GM18858 (cell line): ENCODE results near the gene IRF2.

Experiments
- ATAC-seq: cut with Tn5 transposase; IDR thresholded peaks from one replicate; pipeline ENCODE4 v1.9.1; 2021; ENCODE audit not compliant: unreplicated experiment

Gene IRF2

DNA sequence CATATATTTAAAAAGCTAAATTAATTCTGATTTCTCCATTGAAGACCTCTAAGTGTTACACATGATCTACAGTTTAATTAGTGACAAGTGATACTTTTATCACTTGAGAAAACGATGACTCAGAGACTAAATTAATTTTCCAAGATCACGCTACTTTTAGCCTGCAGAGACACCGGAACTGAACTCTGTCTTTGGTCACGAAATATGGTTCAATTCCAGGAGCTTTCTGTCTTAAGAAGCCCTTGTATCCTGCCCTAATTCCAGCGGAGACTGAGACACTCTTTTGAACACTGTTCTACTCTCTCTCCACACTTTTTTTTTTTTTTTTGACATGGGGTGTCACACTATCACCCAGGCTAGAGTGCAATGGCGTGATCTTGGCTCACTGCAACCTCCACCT lies 63.6 kb downstream of the IRF2 start:
- no peak for ATAC-seq

- ATAC-seq: no peak
Observed at GRCh38 chr4:184409911-184410692, 64.2 kb downstream of the IRF2 start.

- no peak for ATAC-seq
Observed at GRCh38 chr4:184409502-184409901, 64.8 kb downstream of the IRF2 start.

GRCh38 chr4:184408684-184409081 lies 65.7 kb downstream of the IRF2 start:
- ATAC-seq: no peak

GRCh38 chr4:184408021-184408683 lies 66.2 kb downstream of the IRF2 start:
- ATAC-seq: no peak

DNA sequence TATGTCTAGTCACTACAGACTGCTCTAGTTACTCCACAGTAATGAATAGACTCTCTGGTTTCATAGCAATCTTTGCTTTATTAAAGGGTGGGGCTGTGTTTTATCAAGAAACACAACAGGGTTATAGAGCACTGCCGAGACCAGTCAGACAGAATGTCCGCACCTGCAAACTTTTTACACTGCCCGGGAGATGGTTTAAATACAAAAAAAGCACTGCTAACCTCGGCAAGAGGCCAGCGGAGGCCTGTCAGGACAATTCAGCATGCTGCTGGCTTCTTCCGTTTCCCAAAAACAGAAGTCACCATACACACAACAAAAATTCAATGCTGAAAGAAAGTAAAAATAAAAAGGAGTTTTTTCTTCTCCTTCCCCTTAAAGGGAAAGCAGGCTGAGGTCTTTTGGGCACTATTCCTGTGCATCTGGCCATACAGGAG lies 67.4 kb downstream of the IRF2 start:
- no peak for ATAC-seq

- ATAC-seq: no peak
Observed at GRCh38 chr4:184404047-184404446, 70.3 kb downstream of the IRF2 start.

DNA sequence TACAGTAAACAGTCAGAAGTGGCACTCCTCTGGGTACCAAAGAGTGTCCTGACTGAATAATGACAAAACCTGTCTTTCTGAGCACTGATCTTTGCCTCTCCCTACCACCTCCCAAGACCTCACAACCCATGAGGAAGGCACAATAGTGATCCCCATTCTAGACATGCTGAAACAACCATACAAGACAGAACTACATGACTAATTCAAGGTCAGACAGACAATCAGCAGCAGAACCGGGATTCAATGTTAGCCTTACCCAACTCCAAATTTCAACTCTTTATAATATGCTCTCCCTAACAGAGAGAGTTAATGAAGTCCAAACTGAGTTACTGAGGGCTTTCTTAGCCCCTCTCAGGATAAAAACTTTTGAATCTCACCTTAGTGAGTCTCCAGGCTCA lies 71.0 kb downstream of the IRF2 start:
- no peak for ATAC-seq

GRCh38 chr4:184402740-184403383 lies 71.5 kb downstream of the IRF2 start:
- ATAC-seq: no peak

GRCh38 chr4:184402239-184402638 lies 72.1 kb downstream of the IRF2 start:
- ATAC-seq: no peak

GRCh38 chr4:184401397-184402171 lies 72.8 kb downstream of the IRF2 start:
- ATAC-seq: no peak

GRCh38 chr4:184400891-184401290 lies 73.5 kb downstream of the IRF2 start:
- ATAC-seq: no peak

DNA sequence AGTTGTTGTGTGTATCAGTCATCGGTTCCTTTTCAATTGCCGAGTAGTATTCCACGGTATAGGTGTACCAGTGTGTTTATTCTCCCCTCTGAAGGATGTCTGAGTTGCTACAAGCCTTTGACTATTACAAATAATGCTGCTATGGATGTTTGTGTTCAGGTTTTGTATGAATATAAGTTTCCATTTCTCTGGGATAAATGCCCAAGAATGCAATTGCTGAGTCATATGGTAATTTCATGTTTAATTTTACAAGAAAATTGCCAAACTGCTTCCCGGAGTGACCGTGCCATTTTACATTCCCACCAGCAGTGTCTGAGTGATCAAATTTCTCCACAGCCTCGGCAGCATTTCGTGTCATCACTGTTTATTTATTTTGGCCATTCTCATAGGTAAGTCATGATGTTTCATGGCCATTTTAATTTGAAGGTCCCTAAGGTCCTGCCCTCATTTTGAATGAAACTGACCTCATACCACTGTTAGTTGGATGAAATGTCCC lies 73.9 kb downstream of the IRF2 start:
- ATAC-seq: no peak

GRCh38 chr4:184399512-184399908 lies 74.8 kb downstream of the IRF2 start:
- ATAC-seq: no peak

GRCh38 chr4:184398741-184399511 lies 75.4 kb downstream of the IRF2 start:
- ATAC-seq: no peak

DNA sequence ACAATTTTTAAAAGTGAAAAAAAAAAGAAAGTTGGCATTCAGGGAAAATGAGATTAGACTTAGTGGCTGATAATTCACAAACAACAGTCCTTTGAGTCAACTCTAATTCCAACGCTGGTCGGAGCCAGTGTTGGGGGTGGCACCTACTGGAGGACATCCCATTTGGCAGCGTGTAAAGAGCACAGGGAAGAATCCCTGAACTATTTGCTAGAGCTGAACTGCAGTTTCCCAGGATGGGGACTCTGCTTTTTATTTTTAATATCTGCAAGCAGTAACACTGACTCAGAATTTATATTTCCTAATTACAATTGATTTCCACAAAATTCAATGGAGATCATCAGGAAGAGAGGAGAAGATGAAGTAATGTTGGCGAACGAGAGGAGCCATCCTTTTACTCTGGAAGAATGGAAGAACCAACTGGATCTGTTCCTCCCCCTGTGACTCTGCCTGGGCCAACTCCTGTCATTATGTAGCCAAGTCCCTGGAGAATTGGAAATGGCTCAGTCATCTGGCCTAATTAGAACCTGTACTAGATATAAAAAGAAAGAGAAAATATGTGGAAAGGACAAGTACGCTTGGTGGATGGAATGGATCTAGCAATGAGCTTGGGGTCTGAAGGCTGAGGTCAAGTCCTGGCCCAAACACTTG lies 76.7 kb downstream of the IRF2 start:
- ATAC-seq: no peak

GRCh38 chr4:184396570-184397515 lies 77.5 kb downstream of the IRF2 start:
- no peak for ATAC-seq

DNA sequence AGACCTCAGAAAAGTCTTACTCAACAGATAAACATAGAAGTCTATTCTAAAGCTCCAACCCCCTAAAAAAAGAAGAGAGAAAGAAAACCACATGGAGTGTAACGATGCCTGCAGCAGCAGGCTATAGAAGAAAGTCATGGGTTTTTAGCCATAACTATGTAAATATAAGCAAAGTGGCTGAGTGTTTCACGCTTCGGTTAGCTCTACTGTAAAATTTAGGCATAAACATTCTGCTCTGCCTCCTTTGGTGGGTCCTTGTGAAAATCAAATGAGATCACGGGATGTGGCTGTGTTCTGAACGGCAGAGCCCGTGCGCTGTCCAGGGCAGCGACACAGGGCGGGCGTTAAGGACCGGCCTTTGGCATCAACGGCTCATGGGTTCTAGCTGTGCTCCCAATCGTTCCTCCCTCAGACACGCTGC lies 78.4 kb downstream of the IRF2 start:
- ATAC-seq: peak; percentile 84

GRCh38 chr4:184395451-184395917 lies 78.9 kb downstream of the IRF2 start:
- no peak for ATAC-seq
